GM10266 (cell line): ENCODE results near the gene GLMN.

Source experiments
- DNase-seq: peaks from one replicate; pipeline ENCODE4 v3.0.0; 2012; ENCODE audit errors: extremely low spot score
- TF ChIP-seq, protein P1 (sequence below): IDR thresholded peaks from 2 replicates; pipeline ENCODE4 v1.5.1; 2012; ENCODE audit warnings: mild to moderate bottlenecking, low read depth; ENCODE audit not compliant: control insufficient read depth, insufficient read depth; ENCODE audit errors: missing control alignments

Gene GLMN

GRCh38 chr1:92329347-92330129 is 30.8 kb upstream of the GLMN start:
- DNase-seq, result no peak
- TF ChIP-seq, protein P1, sequence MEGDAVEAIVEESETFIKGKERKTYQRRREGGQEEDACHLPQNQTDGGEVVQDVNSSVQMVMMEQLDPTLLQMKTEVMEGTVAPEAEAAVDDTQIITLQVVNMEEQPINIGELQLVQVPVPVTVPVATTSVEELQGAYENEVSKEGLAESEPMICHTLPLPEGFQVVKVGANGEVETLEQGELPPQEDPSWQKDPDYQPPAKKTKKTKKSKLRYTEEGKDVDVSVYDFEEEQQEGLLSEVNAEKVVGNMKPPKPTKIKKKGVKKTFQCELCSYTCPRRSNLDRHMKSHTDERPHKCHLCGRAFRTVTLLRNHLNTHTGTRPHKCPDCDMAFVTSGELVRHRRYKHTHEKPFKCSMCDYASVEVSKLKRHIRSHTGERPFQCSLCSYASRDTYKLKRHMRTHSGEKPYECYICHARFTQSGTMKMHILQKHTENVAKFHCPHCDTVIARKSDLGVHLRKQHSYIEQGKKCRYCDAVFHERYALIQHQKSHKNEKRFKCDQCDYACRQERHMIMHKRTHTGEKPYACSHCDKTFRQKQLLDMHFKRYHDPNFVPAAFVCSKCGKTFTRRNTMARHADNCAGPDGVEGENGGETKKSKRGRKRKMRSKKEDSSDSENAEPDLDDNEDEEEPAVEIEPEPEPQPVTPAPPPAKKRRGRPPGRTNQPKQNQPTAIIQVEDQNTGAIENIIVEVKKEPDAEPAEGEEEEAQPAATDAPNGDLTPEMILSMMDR, result no peak

DNA sequence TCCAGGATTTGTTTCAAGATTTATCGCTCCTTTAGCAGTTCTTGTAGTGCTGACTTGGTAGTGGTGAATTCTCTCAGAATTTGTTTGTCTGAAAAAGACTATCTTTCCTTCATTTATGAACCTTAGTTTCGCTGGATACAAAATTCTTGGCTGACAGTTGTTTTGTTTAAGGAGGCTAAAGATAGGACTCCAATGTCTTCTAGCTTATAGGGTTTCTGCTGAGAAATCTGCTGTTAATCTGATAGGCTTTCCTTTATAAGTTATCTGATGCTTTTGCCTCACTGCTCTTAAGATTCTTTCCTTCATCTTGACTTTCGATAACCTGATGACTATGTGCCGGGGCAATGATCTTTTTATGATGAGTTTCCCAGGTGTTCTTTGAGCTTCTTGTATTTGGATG is 29.0 kb upstream of the GLMN start:
- TF ChIP-seq, protein P1, result no peak
- no peak for DNase-seq

DNA sequence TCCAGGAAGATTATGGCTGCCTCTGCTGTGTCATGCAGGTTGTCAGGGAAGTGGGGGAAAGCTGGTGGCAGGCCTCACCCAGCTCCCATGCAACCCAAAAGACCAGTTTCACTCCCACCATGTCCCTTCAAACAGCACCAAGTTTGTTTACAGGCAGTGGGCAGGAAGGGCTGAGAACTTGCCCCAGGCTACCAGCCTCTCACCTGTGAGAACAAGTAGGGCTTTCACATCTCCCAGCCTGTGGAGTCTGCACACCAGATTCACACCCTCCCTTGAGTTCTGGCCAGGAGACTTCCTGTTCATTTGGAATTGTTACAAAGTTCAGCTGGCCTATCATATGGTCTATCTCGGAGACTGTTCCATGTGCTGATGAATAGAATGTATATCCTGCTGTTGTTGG is 27.9 kb upstream of the GLMN start:
- DNase-seq, result no peak
- TF ChIP-seq, protein P1, result no peak

GRCh38 chr1:92324784-92325183 is 26.0 kb upstream of the GLMN start:
- DNase-seq, result no peak
- TF ChIP-seq, protein P1, result no peak

DNA sequence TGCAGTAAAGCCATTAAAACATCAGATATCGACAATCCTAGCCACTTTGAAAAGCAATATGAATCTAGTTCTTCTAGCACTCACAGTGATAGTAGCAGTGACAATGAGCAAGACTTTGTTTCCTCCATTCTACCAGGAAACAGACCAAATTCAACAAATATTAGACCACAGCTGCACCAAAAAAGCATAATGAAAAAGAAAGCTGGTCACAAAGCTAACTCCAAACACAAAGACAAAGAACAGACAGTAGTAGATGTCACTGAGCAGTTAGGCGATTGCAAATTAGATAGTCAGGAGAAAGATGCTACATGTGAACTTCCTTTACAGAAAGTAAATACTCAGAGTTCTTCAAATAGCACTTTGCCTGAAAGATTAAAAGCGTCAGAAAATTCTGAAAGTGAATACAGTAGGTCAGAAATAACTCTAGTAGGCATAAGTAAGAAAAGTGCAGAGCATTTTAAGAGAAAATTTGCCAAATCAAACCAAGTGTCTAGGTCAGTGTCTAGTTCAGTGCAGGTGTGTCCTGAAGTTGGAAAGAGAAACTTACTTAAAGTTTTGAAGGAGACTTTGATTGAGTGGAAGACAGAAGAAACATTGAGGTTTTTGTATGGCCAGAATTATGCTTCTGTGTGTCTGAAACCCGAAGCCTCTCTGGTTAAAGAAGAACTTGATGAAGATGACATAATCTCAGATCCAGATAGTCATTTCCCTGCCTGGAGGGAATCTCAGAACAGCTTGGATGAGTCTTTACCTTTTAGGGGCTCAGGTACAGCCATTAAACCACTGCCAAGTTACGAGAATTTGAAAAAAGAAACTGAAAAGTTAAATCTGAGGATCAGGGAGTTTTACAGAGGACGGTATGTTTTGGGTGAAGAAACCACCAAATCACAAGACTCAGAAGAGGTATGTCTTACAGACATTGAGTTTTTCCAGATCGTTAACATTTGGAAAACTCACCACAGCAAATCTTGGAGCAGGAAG is 25.0 kb upstream of the GLMN start:
- TF ChIP-seq, protein P1, result no peak
- DNase-seq, result no peak

- TF ChIP-seq, protein P1, result no peak
- DNase-seq, result no peak
Measured at GRCh38 chr1:92317836-92318493, 19.2 kb upstream of the GLMN start.
